Measurements from ENCODE around the gene GCA. TPM values are rescaled to one million over a fixed set of nuclear protein-coding genes. Genes with fewer than 3 reads are reported as not detected.

The GCA gene
- polyA plus RNA-seq, 3 donors: 31.0 to 38.0 (median 33.6) TPM

GRCh38 chr2:162318328-162319180 is 25.4 kb upstream of the GCA start, which contains the start of gene IFIH1:
Gene IFIH1 (minus strand): TSS chr2:162318684. CDS start chr2:162318307, 377 bp downstream.
- peak; percentile 36 to 84 (median 66) for DNase-seq (ENCODE audit: extremely low read depth in 1 of 11, low read depth in 9 of 11, low spot score in 4 of 11)

GRCh38 chr2:162320864-162321517 is 22.9 kb upstream of the GCA start:
- no peak for DNase-seq (ENCODE audit: extremely low read depth in 1 of 11, low read depth in 9 of 11, low spot score in 4 of 11)

- no peak for DNase-seq (ENCODE audit: extremely low read depth in 1 of 11, low read depth in 9 of 11, low spot score in 4 of 11)
Observed at GRCh38 chr2:162324953-162325352, 19.0 kb upstream of the GCA start.

DNA sequence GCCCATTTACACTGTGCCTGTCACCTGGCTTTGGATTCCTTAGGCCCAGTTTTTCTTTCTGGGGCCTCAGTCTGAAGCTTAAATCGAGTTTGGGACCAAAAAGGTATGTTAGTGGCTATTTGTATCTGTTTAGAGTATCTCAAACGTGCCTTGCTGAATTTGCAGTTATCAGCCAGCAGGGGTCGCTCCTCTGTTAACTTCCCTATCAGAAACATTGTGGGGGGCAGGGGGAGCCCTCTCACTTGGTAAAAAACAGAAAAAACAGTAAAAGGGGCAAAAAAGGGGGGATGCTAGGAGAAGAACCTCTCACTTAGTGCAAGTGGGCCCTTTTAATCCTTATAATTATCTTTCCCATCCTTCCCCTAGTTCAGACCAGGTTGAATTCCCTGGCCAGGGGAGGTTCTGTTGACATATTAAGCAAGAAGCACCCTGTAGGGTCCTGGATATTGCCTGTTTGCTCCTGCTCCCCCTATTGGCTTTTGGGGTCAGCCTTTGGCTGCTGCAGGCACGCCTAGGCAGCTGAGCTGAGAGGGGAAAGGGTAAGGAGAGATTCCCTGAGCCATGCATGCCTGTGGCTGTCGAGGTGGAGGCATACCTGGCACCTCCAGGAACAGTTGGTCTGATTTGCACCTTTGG is 16.7 kb upstream of the GCA start:
- no peak for DNase-seq (ENCODE audit: extremely low read depth in 1 of 11, low read depth in 9 of 11, low spot score in 4 of 11)

DNA sequence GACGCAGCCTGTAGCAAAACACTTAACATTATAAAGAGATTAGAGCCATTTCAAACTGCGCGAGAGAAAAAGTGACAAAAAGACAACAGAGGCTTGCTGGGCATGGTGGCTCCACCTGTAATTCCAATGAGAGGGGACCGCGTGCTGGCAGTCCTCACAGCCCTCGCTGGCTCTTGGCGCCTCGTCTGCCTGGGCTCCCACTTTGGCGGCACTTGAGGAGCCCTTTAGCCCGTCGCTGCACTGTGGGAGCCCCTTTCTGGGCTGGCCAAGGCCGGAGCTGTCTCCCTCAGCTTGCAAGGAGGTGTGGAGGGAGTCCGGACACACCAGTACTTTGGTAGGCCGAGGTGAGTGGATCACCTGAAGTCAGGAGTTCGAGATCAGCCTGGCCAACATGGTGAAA is 16.1 kb upstream of the GCA start:
- DNase-seq (ENCODE audit: extremely low read depth in 1 of 11, low read depth in 9 of 11, low spot score in 4 of 11): no peak

- DNase-seq (ENCODE audit: extremely low read depth in 1 of 11, low read depth in 9 of 11, low spot score in 4 of 11): no peak
Observed at GRCh38 chr2:162328424-162329157, 15.3 kb upstream of the GCA start.

GRCh38 chr2:162330881-162331280 is 13.1 kb upstream of the GCA start:
- DNase-seq (ENCODE audit: extremely low read depth in 1 of 11, low read depth in 9 of 11, low spot score in 4 of 11): no peak

GRCh38 chr2:162333968-162334367 is 10.0 kb upstream of the GCA start:
- DNase-seq (ENCODE audit: extremely low read depth in 1 of 11, low read depth in 9 of 11, low spot score in 4 of 11): no peak

DNA sequence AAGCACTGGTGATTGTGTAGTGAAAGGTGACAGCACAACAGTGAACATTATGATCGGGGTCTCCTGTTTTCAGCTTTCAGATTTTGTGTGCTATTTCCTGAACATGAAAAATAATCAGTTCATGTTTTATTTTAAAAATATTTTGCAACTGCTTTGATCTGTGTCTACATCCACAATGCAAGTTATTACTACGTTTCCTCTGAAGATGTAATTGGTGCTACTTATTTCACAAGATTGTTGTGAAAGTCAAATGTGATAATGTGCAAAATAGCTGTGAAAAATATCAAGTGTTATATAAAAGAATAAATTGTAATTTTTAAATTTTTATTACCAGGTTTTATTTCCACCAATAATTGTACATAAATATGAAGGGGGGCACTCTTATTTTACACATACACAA is 6.1 kb upstream of the GCA start:
- DNase-seq (ENCODE audit: extremely low read depth in 1 of 11, low read depth in 9 of 11, low spot score in 4 of 11): no peak

- no peak for DNase-seq (ENCODE audit: extremely low read depth in 1 of 11, low read depth in 9 of 11, low spot score in 4 of 11)
Observed at GRCh38 chr2:162340822-162341221, 3.1 kb upstream of the GCA start.

DNA sequence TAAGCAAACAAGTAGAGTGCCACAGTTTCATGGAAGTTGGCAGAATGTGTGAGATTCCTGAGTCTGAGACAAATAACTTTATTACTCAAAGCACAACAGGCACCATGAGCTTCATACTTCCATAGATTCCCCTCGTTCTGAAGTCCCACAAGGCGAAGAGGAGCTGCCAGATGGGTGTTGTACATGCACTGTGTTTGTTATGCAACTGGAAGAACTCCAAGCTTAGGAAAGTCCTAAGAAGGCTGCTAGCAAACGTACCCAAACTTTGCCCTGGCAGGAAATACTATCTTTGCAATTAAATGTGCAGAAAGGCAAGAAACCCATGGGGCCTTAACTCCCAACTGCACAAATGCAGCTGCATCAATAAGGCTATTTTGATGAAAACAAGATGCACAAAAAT is 1.6 kb upstream of the GCA start:
- DNase-seq (ENCODE audit: extremely low read depth in 1 of 11, low read depth in 9 of 11, low spot score in 4 of 11): no peak

DNA sequence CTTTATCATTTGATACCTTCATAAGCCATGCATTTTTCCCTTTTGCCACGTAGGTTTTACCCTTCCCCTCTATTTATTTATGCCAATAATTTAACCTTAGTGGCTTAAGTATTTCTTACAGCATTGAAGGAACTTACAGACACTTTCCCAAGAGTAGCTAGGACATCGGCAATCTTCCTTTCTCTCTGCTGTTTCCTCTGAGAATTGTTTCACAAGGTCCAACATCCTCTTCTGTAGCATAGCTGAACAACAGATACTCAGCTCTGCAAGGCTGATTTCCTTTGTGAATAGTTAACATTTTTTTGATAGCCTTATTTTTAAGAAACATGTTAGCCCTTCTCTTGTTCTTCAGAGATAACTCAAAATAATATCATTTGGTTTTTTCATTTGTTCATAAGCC is 1.1 kb upstream of the GCA start:
- no peak for DNase-seq (ENCODE audit: extremely low read depth in 1 of 11, low read depth in 9 of 11, low spot score in 4 of 11)

GRCh38 chr2:162343492-162343823 is 474 bp upstream of the GCA start:
- no peak for DNase-seq (ENCODE audit: extremely low read depth in 1 of 11, low read depth in 9 of 11, low spot score in 4 of 11)

DNA sequence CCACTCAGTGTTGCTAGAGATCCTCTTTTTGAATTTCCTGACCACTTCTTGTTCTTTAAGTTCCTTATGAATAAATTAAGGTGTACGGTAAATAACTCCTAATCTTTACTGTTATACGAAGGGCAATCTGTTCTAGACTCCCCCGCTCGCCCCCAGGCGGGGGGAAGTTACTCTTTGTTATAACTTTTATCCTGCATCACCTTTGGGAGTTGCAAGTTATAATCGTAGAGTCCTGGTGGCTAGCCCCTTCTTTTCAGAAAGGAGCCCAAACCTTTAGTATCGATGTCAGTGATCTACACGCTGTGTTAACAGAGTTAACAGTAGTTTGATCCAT is 652 bp downstream of the GCA start:
- peak in 1 of 11 donors; percentile 25 for DNase-seq (ENCODE audit: extremely low read depth in 1 of 11, low read depth in 9 of 11, low spot score in 4 of 11)

DNA sequence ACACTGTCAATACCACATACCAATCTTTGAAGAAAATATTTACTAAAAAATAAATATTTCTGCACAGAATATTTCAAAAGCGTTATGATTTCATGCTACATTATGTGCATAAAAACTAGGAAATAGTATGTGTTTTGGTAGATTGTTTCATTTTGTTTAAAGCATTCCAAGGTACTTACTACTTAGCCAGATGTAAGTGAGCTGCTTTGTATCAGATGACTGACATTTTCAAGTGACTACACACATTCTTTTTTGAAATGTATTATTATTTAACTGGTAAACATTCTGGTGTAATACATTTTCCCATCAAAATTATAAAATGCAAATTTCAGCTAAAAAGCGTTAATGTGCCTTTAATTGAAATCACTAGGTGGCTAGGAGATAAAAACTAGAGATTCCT is 21.5 kb downstream of the GCA start:
- DNase-seq (ENCODE audit: extremely low read depth in 1 of 11, low read depth in 9 of 11, low spot score in 4 of 11): no peak

GRCh38 chr2:162368494-162368893 is 24.6 kb downstream of the GCA start:
- DNase-seq (ENCODE audit: extremely low read depth in 1 of 11, low read depth in 9 of 11, low spot score in 4 of 11): no peak

DNA sequence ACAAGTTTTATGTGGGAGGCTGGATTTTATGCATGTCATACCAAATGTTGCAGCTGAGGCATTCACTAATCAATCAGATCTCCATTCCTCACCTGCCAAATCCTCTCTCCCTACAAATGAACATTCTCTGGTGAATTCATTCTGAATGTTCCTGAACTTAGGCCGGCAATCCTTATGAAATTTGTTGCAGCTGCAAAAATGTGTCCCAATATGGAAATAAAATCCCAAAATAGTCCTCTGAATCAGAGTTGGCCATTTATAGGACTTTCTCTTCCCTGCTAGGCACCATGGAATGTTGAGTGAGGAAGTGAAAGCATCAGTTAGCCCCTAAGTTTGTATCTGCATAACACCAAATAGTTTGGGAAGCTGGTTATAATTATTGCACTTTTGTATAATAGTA is 25.6 kb downstream of the GCA start:
- DNase-seq (ENCODE audit: extremely low read depth in 1 of 11, low read depth in 9 of 11, low spot score in 4 of 11): no peak

- peak in 1 of 11 donors; percentile 1 for DNase-seq (ENCODE audit: extremely low read depth in 1 of 11, low read depth in 9 of 11, low spot score in 4 of 11)
Observed at GRCh38 chr2:162370931-162371330, 27.0 kb downstream of the GCA start.

DNA sequence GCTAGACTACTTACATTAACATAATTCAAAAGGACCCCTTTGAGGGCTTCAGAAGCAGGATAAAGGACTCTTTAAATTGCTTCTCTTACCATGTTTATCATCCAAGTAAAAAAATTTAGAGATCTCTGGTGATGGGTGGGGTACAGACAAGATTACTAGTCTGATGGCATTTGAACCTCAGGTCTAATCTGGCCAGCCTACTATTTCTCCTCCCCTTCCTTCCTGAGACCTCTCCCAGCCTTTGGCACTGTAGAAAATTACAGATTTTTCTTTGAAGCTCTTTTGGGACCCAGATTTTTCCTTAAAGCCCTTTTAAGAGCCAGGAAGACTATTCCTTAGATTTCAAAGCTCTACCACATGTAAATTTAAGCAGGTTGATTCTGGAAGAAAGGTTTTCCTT is 28.9 kb downstream of the GCA start:
- no peak for DNase-seq (ENCODE audit: extremely low read depth in 1 of 11, low read depth in 9 of 11, low spot score in 4 of 11)

All from renal cortex interstitium (tissue), 11 donors.